ENCODE data around the gene RUNX3. TPM values are rescaled to one million over a fixed set of nuclear protein-coding genes. Genes with fewer than 3 reads are reported as not detected.

RUNX3 gene
- total and polyA plus RNA-seq, 4 donors = 1.7 to 9.0 (median 4.5) TPM

- ATAC-seq (ENCODE audit: insufficient read depth, low FRiP score) = no peak
- 67 to 73% methylated on average over 8 of the region's 8 CpGs for WGBS, 2 donors
Observed at GRCh38 chr1:24972221-24972914, 42.3 kb upstream of the RUNX3 start.

DNA sequence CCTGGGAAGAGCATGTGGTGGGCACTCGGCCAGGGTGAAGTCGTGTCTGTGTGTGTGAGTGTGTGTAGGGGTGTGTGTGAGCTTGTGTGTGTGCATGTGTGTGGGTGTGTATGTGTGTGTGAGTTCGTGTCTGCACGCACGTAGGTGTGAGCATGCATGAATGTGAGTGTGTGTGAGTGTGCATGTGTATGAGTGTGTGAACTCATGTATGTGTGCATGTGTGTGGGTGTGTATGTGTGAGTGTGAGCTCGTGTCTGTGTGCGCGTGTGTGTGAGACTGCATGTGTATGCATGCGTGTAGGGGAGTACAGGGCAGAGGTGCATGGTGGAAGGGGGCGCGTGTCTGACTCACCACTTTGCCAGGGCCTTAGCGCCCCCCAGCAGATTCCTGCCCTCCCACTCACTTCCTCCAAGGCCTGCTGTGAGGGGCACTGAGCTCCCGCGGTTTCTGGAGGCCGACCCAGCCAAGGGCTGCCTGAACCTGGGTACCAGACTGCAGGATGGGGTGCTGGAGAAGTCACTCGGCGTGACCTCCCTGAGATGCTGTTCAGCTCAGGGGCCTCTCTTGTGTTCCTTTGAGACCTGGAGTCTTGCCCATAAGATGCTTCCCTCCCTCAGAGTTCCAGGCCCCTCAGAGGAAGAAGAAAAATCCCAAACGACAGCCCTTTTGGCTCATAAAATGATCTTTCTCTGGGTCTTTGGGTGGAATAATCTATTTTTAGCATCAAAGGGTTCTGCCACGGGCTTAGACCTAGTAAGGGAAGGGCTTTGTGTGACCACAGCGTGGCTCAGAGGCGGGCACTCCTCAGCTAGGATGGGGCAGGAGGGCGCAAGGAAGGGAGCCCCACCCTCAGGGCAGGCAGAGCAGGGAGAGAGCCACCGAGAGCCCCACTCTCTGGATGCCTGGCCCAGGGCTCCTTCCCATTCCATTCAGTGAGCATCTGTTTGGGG, 41.1 kb upstream of the RUNX3 start:
- no peak overlapping the region for H3K9ac ChIP-seq (ENCODE audit: insufficient read depth in 1 of 2, low read length in 2 of 2)
- peaks cover 0 to 12% (median 0%) of the 10 kb centered on the region in 5 donors for H3K4me1 ChIP-seq (ENCODE audit: control insufficient read depth in 5 of 5, insufficient read depth in 5 of 5, low read length in 5 of 5)
- H3K27me3 ChIP-seq (ENCODE audit: control insufficient read depth in 3 of 3, insufficient read depth in 3 of 3, low read length in 2 of 3) = peaks cover 0 to 7% (median 3%) of the 10 kb centered on the region in 3 donors
- TF ChIP-seq, protein P1, sequence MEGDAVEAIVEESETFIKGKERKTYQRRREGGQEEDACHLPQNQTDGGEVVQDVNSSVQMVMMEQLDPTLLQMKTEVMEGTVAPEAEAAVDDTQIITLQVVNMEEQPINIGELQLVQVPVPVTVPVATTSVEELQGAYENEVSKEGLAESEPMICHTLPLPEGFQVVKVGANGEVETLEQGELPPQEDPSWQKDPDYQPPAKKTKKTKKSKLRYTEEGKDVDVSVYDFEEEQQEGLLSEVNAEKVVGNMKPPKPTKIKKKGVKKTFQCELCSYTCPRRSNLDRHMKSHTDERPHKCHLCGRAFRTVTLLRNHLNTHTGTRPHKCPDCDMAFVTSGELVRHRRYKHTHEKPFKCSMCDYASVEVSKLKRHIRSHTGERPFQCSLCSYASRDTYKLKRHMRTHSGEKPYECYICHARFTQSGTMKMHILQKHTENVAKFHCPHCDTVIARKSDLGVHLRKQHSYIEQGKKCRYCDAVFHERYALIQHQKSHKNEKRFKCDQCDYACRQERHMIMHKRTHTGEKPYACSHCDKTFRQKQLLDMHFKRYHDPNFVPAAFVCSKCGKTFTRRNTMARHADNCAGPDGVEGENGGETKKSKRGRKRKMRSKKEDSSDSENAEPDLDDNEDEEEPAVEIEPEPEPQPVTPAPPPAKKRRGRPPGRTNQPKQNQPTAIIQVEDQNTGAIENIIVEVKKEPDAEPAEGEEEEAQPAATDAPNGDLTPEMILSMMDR (IDR thresholded peaks at IDR 0.05; ENCODE audit: control extremely low read depth, extremely low read depth) = no peak
- 65 to 70% methylated on average over 23 of the region's 23 CpGs for WGBS, 2 donors
- H3K27ac ChIP-seq (ENCODE audit: low read depth in 1 of 2, low read length in 1 of 2) = no peak overlapping the region
- peaks cover 0 to 8% (median 4%) of the 10 kb centered on the region in 4 donors for H3K9me3 ChIP-seq (ENCODE audit: control insufficient read depth in 4 of 4, insufficient read depth in 3 of 4, low read length in 3 of 4)
- H3K4me3 ChIP-seq = no peak overlapping the region
- H3K36me3 ChIP-seq (ENCODE audit: control insufficient read depth in 4 of 4, insufficient read depth in 4 of 4, low read length in 4 of 4) = no peaks in the 10 kb centered on the region
- peak in 1 of 3 donors; percentile 22 for DNase-seq
- no peak for ATAC-seq (ENCODE audit: insufficient read depth, low FRiP score)

More at GRCh38 chr1:24972221-24972914, 42.3 kb upstream of the RUNX3 start:
- H3K36me3 ChIP-seq (ENCODE audit: control insufficient read depth in 4 of 4, insufficient read depth in 4 of 4, low read length in 4 of 4) = no peaks in the 10 kb centered on the region
- peaks cover 0 to 7% (median 3%) of the 10 kb centered on the region in 3 donors for H3K27me3 ChIP-seq (ENCODE audit: control insufficient read depth in 3 of 3, insufficient read depth in 3 of 3, low read length in 2 of 3)
- peaks cover 2 to 11% (median 4%) of the 10 kb centered on the region in 4 donors for H3K9me3 ChIP-seq (ENCODE audit: control insufficient read depth in 4 of 4, insufficient read depth in 3 of 4, low read length in 3 of 4)
- H3K4me1 ChIP-seq (ENCODE audit: control insufficient read depth in 5 of 5, insufficient read depth in 5 of 5, low read length in 5 of 5) = peaks cover 0 to 12% (median 0%) of the 10 kb centered on the region in 5 donors
- no peak overlapping the region for H3K27ac ChIP-seq (ENCODE audit: low read depth in 1 of 2, low read length in 1 of 2)
- TF ChIP-seq, protein P1 (IDR thresholded peaks at IDR 0.05; ENCODE audit: control extremely low read depth, extremely low read depth) = no peak
- DNase-seq = no peak
- no peak overlapping the region for H3K4me3 ChIP-seq
- H3K9ac ChIP-seq (ENCODE audit: insufficient read depth in 1 of 2, low read length in 2 of 2) = no peak overlapping the region

DNA sequence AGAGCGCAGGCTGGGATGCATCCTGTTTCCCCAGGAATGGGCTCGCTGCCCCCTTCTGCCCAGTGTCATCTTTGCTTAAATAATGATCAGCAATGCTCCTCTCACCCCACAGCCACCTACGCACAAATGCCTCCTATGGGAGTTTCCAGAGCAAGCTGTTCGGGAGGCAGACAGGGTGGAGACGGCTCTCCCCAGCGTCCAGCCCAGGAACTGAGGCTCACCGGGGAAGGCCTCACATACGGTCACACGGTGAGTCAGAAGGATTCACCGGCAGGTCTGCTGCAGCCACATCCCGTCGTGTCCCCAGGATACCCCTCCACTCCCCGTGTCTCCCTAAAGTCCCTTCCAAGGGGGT, 40.3 kb upstream of the RUNX3 start:
- Histone ChIP-seq H3K4me1 (ENCODE audit: control insufficient read depth in 5 of 5, insufficient read depth in 5 of 5, low read length in 5 of 5) (peaks cover 0 to 12% (median 0%) of the 10 kb centered on the region in 5 donors), H3K9me3 (ENCODE audit: control insufficient read depth in 4 of 4, insufficient read depth in 3 of 4, low read length in 3 of 4) (peaks cover 0 to 8% (median 4%) of the 10 kb centered on the region in 4 donors), H3K36me3 (ENCODE audit: control insufficient read depth in 4 of 4, insufficient read depth in 4 of 4, low read length in 4 of 4) (no peaks in the 10 kb centered on the region), H3K4me3 (no peak overlapping the region), H3K27ac (ENCODE audit: low read depth in 1 of 2, low read length in 1 of 2) (no peak overlapping the region), H3K27me3 (ENCODE audit: control insufficient read depth in 3 of 3, insufficient read depth in 3 of 3, low read length in 2 of 3) (peaks cover 0 to 7% (median 3%) of the 10 kb centered on the region in 3 donors), H3K9ac (ENCODE audit: insufficient read depth in 1 of 2, low read length in 2 of 2) (no peak overlapping the region)
- ATAC-seq (ENCODE audit: insufficient read depth, low FRiP score) = no peak
- WGBS, 2 donors = 56 to 78% methylated on average over 13 of the region's 13 CpGs
- TF ChIP-seq, protein P1 (IDR thresholded peaks at IDR 0.05; ENCODE audit: control extremely low read depth, extremely low read depth) = no peak
- DNase-seq = no peak
